ENCODE data around the gene ANO10. TPM values are rescaled to one million over a fixed set of nuclear protein-coding genes. Genes with fewer than 3 reads are reported as not detected.

ANO10 gene
- total RNA-seq, 3 donors from 2014 or later: 27.4 to 31.8 (median 28.5) TPM

DNA sequence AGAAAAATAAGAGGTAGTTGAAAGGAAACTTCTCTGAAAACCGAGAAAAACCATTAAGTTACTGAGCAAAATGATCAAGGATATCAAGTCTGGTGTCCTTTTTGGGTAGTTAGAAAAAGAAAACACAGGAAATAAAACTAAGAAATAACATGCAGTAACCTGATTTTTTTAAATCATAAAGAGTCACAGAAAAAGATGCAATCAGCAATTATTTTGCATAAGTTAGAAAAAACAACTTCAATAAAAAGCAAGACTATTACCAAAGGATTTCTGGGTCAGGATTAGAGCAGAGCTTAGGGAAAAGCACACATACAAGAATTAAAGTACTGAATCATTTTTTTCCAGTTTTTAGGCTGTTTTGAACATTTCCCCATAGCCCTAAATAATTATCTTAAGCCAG is 28.5 kb upstream of the ANO10 start:
- no peaks in the 10 kb centered on the region for H3K4me1 ChIP-seq
- no peak for DNase-seq (ENCODE audit: low spot score in 2 of 2)
- H3K4me3 ChIP-seq: no peak overlapping the region
- no peaks in the 10 kb centered on the region for H3K27me3 ChIP-seq
- no peaks in the 10 kb centered on the region for H3K36me3 ChIP-seq
- TF ChIP-seq POLR2AphosphoS5 (IDR thresholded peaks at IDR 0.05): no peak
- no peak for TF ChIP-seq CTCF (IDR thresholded peaks at IDR 0.05)
- TF ChIP-seq POLR2A (IDR thresholded peaks at IDR 0.05): no peak
- H3K27ac ChIP-seq: no peak overlapping the region
- intact Hi-C loops (cut with DNase I; ENCODE audit: low total_unique reads): no loop called here
- no peaks in the 10 kb centered on the region for H3K9me3 ChIP-seq

DNA sequence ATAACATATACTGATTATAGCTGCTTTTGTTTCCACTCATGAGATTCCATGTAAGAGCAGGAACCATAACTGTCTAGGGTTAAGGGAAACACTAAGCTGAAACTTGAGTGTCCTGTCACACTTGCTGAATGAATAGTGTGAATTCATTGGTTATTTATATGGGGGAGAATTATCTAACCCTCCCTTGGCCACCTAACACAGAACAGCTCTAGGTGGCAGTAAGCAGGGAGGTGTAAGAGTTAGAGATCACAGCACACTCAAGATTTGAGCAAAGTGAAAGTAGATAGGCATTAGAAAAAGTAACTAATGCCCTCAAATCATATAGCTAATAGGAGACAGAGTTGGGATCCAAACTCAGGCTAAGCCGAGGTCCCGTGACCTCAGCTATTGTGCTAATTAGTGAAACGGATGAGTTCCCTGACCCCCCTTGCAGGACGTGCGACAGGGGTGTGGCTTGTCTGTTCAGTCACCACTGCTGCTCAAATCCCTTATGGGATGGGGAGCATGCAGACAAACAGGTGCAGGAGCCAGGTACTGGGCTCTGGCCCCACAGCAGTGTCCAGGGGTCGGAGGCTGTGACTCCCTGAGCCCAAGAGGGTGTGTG is 27.7 kb upstream of the ANO10 start:
- Histone ChIP-seq H3K36me3 (no peaks in the 10 kb centered on the region), H3K9me3 (no peaks in the 10 kb centered on the region), H3K27me3 (no peaks in the 10 kb centered on the region), H3K27ac (no peak overlapping the region), H3K4me1 (no peaks in the 10 kb centered on the region), H3K4me3 (peak overlapping the region in 1 of 3 donors; percentile 38)
- no peak for TF ChIP-seq POLR2A (IDR thresholded peaks at IDR 0.05)
- TF ChIP-seq CTCF (IDR thresholded peaks at IDR 0.05): no peak
- TF ChIP-seq POLR2AphosphoS5 (IDR thresholded peaks at IDR 0.05): no peak
- no peak for DNase-seq (ENCODE audit: low spot score in 2 of 2)
- intact Hi-C loops (cut with DNase I; ENCODE audit: low total_unique reads): no loop called here

GRCh38 chr3:43648957-43649356 is 27.1 kb upstream of the ANO10 start:
- no peak overlapping the region for H3K27ac ChIP-seq
- no peaks in the 10 kb centered on the region for H3K36me3 ChIP-seq
- TF ChIP-seq POLR2AphosphoS5 (IDR thresholded peaks at IDR 0.05): no peak
- TF ChIP-seq POLR2A (IDR thresholded peaks at IDR 0.05): no peak
- no peak for TF ChIP-seq CTCF (IDR thresholded peaks at IDR 0.05)
- no peaks in the 10 kb centered on the region for H3K9me3 ChIP-seq
- H3K27me3 ChIP-seq: no peaks in the 10 kb centered on the region
- intact Hi-C loops (cut with DNase I; ENCODE audit: low total_unique reads): no loop called here
- no peak for DNase-seq (ENCODE audit: low spot score in 2 of 2)
- H3K4me1 ChIP-seq: no peaks in the 10 kb centered on the region
- H3K4me3 ChIP-seq: no peak overlapping the region

DNA sequence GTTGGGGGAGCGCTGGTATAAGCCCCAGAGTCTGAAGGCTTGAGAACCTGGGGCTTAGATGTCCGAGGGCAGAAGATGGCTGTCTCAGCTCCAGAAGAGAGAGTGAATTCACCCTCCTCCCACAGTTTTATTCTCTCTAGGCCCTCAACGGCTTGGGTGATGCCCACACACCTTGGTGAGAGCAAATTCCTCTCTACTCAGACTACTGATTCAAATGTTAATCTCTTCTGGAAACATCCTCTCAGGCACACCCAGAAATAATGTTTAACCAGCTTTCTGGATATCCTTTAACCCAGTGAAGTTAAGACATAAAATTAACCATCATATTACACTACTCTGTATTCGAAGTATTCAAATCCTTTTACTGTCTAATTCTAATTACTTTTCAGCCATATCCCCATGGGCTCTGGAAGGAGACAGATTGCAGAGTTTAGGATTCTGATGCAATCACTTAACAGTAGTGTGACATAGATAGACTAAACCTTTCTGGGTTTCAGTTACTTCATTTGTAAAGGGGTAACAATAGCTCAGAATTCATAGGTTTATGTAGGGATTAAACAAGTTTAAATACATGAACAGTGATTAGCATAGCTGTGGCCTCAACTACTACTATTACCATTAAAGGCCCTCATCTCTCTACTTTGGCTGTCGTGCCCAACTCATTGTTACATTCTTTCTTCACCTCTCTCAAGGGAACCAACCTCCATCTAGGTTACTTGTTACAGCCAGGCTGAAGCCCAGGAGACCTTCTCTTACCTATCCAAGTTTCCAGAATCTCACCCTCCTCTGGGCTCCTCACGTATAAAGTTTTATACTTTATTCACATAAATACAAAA is 25.7 kb upstream of the ANO10 start:
- no peak for TF ChIP-seq CTCF (IDR thresholded peaks at IDR 0.05)
- no peak for TF ChIP-seq POLR2A (IDR thresholded peaks at IDR 0.05)
- no peak for TF ChIP-seq POLR2AphosphoS5 (IDR thresholded peaks at IDR 0.05)
- Histone ChIP-seq H3K9me3 (no peaks in the 10 kb centered on the region), H3K27me3 (no peaks in the 10 kb centered on the region), H3K4me1 (no peaks in the 10 kb centered on the region), H3K4me3 (no peak overlapping the region), H3K36me3 (no peaks in the 10 kb centered on the region), H3K27ac (no peak overlapping the region)
- DNase-seq (ENCODE audit: low spot score in 2 of 2): no peak
- intact Hi-C loops (cut with DNase I; ENCODE audit: low total_unique reads): no loop called here

- H3K27me3 ChIP-seq: no peaks in the 10 kb centered on the region
- H3K9me3 ChIP-seq: no peaks in the 10 kb centered on the region
- no peak for DNase-seq (ENCODE audit: low spot score in 2 of 2)
These were observed 22.6 kb upstream of the ANO10 start for GRCh38 chr3:43644443-43644842.

More at GRCh38 chr3:43644443-43644842, 22.6 kb upstream of the ANO10 start:
- no peak for TF ChIP-seq CTCF (IDR thresholded peaks at IDR 0.05)
- no peak for TF ChIP-seq POLR2AphosphoS5 (IDR thresholded peaks at IDR 0.05)
- TF ChIP-seq POLR2A (IDR thresholded peaks at IDR 0.05): no peak
- intact Hi-C loops (cut with DNase I; ENCODE audit: low total_unique reads): no loop called here
- Histone ChIP-seq H3K4me3 (no peak overlapping the region), H3K27ac (no peak overlapping the region), H3K36me3 (no peaks in the 10 kb centered on the region), H3K4me1 (no peaks in the 10 kb centered on the region)
